GM12878 (cell line): ENCODE results near the gene TMEM132C. TPM values are rescaled to one million over a fixed set of nuclear protein-coding genes. Genes with fewer than 3 reads are reported as not detected.

Experiments used
- ATAC-seq: fragments of 200-7000 bp; cut with Tn5 transposase; 3 replicates; pipeline ENCODE4 v1.9.1; 2020; ENCODE audit warnings: mild to moderate bottlenecking, moderate library complexity
- BruUV-seq: library from RNA; stranded (reverse); fragments of 400-500 nt; replicated peaks from 2 replicates; lab custom pipeline; 2021; lab: Mats Ljungman, UMichigan
- CTCF ChIA-PET: fragments of 300-600 bp; sonication (Branson Sonifier 250); formaldehyde crosslinking; extraction: SDS; loops from one replicate; lab custom pipeline; 2021; ENCODE audit warnings: inconsistent platforms; lab: Yijun Ruan, JAX
- POLR2A ChIA-PET: fragments of 350-600 bp; formaldehyde crosslinking; extraction: SDS; loops from one replicate; lab custom pipeline; 2021; ENCODE audit warnings: inconsistent platforms; lab: Charles Lee
- RAD21 ChIA-PET: fragments of 300-600 bp; sonication (Branson Sonifier 250); formaldehyde crosslinking; loops from one replicate; lab custom pipeline; 2023; ENCODE audit warnings: antibody characterized with exemption; ENCODE audit not compliant: unreplicated experiment; lab: Charles Lee
- SMC1A ChIA-PET: fragments of 300-600 bp; sonication (Branson Sonifier 250); formaldehyde crosslinking; loops from one replicate; lab custom pipeline; 2023; ENCODE audit not compliant: unreplicated experiment, uncharacterized antibody; lab: Charles Lee
- DNase-seq: peaks from one replicate; pipeline ENCODE4 v3.0.0-alpha.2; 2011; ENCODE audit warnings: low read depth, low spot score
- FAIRE-seq: peaks from 3 replicates; lab custom pipeline; 2011; peaks lifted over from hg19 to GRCh38; lab: Jason Lieb, UNC
- H2AFZ ChIP-seq: 2 replicates; pipeline ENCODE4 v1.6.0; 2011; ENCODE audit warnings: low read depth, low read length, control low read depth; ENCODE audit not compliant: control insufficient read depth
- H3K27ac ChIP-seq: 2 replicates; pipeline ENCODE4 v1.5.1; 2011; ENCODE audit warnings: control low read depth; ENCODE audit not compliant: control insufficient read depth, insufficient read depth
- H3K27me3 ChIP-seq, 2 experiments: replicated peaks in 1 of 2; 2 replicates each; pipeline versions ENCODE4 v1.6.0 to v1.6.1; 2011; ENCODE audit warnings: low read length in 1 of 2; ENCODE audit not compliant: control insufficient read depth in 2 of 2, insufficient read depth in 2 of 2
- H3K36me3 ChIP-seq, 2 experiments: 2 replicates each; pipeline ENCODE4 v1.5.1; 2011; ENCODE audit warnings: low read length in 1 of 2; ENCODE audit not compliant: control insufficient read depth in 2 of 2, insufficient read depth in 2 of 2
- H3K4me1 ChIP-seq: 2 replicates; pipeline ENCODE4 v1.6.1; 2011; ENCODE audit warnings: mild to moderate bottlenecking, low read length, moderate library complexity, mixed read lengths; ENCODE audit not compliant: control insufficient read depth, insufficient read depth
- H3K4me2 ChIP-seq: 2 replicates; pipeline ENCODE4 v1.6.0; 2011; ENCODE audit warnings: control low read depth; ENCODE audit not compliant: control insufficient read depth, insufficient read depth
- H3K4me3 ChIP-seq: fragments of 200-600 bp; sonication (generic); 2 replicates; pipeline ENCODE4 v1.5.1; 2016
- H3K79me2 ChIP-seq: 2 replicates; pipeline ENCODE4 v1.6.0; 2011; ENCODE audit warnings: low read length; ENCODE audit not compliant: control insufficient read depth, insufficient read depth
- H3K9ac ChIP-seq: 2 replicates; pipeline ENCODE4 v1.8.0; 2011; ENCODE audit warnings: low read length, control low read depth, mixed read lengths; ENCODE audit not compliant: control insufficient read depth, insufficient read depth
- H3K9me3 ChIP-seq: replicated peaks from 3 replicates; pipeline ENCODE4 v1.5.1; 2011; ENCODE audit warnings: mild to moderate bottlenecking, low read length; ENCODE audit not compliant: control insufficient read depth, insufficient read depth
- H4K20me1 ChIP-seq: 2 replicates; pipeline ENCODE4 v1.6.0; 2011; ENCODE audit not compliant: control insufficient read depth, insufficient read depth
- ASH2L ChIP-seq: fragments of 300-600, 200-600 bp; sonication (generic); IDR thresholded peaks from 2 replicates; pipeline ENCODE4 v1.6.1; 2017; ENCODE audit warnings: low read depth, mild to moderate bottlenecking, borderline replicate concordance
- BCL11A ChIP-seq: IDR thresholded peaks from 2 replicates; pipeline ENCODE4 v1.6.1; 2011; ENCODE audit warnings: low read depth, low read length
- CEBPB ChIP-seq, 2 experiments: fragments of 150-350 bp in 1 of 2; IDR thresholded peaks; 2 replicates each; pipeline ENCODE4 v1.6.1; 2012 to 2014; ENCODE audit warnings: low read depth in 2 of 2, low read length in 2 of 2, borderline replicate concordance in 1 of 2, inconsistent platforms in 1 of 2
- IRF3 ChIP-seq: fragments of 450-650 bp; IDR thresholded peaks from 2 replicates; pipeline ENCODE4 v1.6.1; 2014; ENCODE audit warnings: mild to moderate bottlenecking
- IRF4 ChIP-seq: IDR thresholded peaks from 2 replicates; pipeline ENCODE4 v1.6.1; 2011; ENCODE audit warnings: low read depth, low read length
- MLLT1 ChIP-seq: fragments of 450-650 bp; IDR thresholded peaks from 2 replicates; pipeline ENCODE4 v1.6.1; 2016; ENCODE audit warnings: mild to moderate bottlenecking
- REST ChIP-seq: IDR thresholded peaks from 2 replicates; pipeline ENCODE4 v1.6.1; 2012; ENCODE audit warnings: mild to moderate bottlenecking, low read depth, low read length
- SMC3 ChIP-seq: IDR thresholded peaks from 2 replicates; pipeline ENCODE4 v1.6.1; 2011; ENCODE audit warnings: low read length, improper control_type of control experiment, borderline replicate concordance
- ZNF384 ChIP-seq: IDR thresholded peaks from 2 replicates; pipeline ENCODE4 v1.6.1; 2012; ENCODE audit warnings: low read depth, mild to moderate bottlenecking, low read length, improper control_type of control experiment, borderline replicate concordance
- ZNF687 ChIP-seq: fragments of 450-650 bp; IDR thresholded peaks from 2 replicates; pipeline ENCODE4 v1.6.1; 2017; ENCODE audit warnings: mild to moderate bottlenecking, moderate library complexity
- ZSCAN29 ChIP-seq: fragments of 450-650 bp; IDR thresholded peaks from 2 replicates; pipeline ENCODE4 v1.6.1; 2017; ENCODE audit warnings: mild to moderate bottlenecking, moderate library complexity
- WGBS: methylation state at CpG from one replicate; pipeline ENCODE4 v1.1.6; 2016; ENCODE audit warnings: low lambda C conversion rate; ENCODE audit not compliant: insufficient replicate concordance, insufficient coverage; ENCODE audit errors: missing lambda C conversion rate; 5-methylcytosine and 5-hydroxymethylcytosine counted together
- in situ Hi-C: fragments of 300-500 bp; cut with MboI; formaldehyde crosslinking; loops from 9 replicates; pipeline ENCODE4 v1.14.3; 2018; ENCODE audit warnings: mixed read lengths
- intact Hi-C: fragments of 100-400 bp; cut with micrococcal nuclease; formaldehyde crosslinking; loops from one replicate; pipeline ENCODE4 v1.14.2; 2022; ENCODE audit not compliant: unreplicated experiment
- polyA plus RNA-seq, 11 experiments: library from polyadenylated mRNA; depleted of rRNA in 4 of 11; unstranded in 6 of 11; stranded (reverse) in 5 of 11; fragments of >200 nt; fragmentation: Nextera tagmentation in 4 of 11; fragmentation: Illumina TruSeq in 1 of 11; extraction: Ambion mirVana in 4 of 11; extraction: Trizol in 1 of 11; gene quantifications; 1 replicate in 1 of 11; 2 replicates in 10 of 11; pipeline versions ENCODE4 v1.2.1 to v1.2.3, GENCODE V29; 2011 to 2016; ENCODE audit warnings: inconsistent platforms in 2 of 11, missing spikeins in 2 of 11, low read depth in 1 of 11
- total RNA-seq, 4 experiments: library from RNA; depleted of rRNA in 3 of 4; stranded (reverse); fragments of >200 nt in 3 of 4; fragmentation: Illumina TruSeq in 1 of 4; extraction: Trizol in 1 of 4; gene quantifications; 2 replicates each; pipeline versions ENCODE4 v1.2.1 to v1.2.3, GENCODE V29; 2013 to 2021

TMEM132C gene
- total and polyA plus RNA-seq, 10 of the 15 experiments (the other 5 are each of a cell fraction or from before 2014, with no cell fraction given): not detected

GRCh38 chr12:128385736-128386135 is 118.8 kb downstream of the TMEM132C start (continued):
- TF ChIP-seq MLLT1 (no peak), ZNF384 (no peak), ASH2L (no peak)

- no peak for DNase-seq
- BruUV-seq: no TSS peak
- no peak overlapping the region for H3K27ac ChIP-seq
- no peaks in the 10 kb centered on the region for H4K20me1 ChIP-seq
- H3K9me3 ChIP-seq: no peaks in the 10 kb centered on the region
- no peaks in the 10 kb centered on the region for H3K36me3 ChIP-seq
- SMC1A ChIA-PET: interaction anchor here (0.6 to 1.3 kb wide), 3 partner anchors 11 to 675 kb away, joined by 3 to 5 read pairs (median 3); no protein-coding TSS in a partner anchor
- H3K4me3 ChIP-seq: no peak overlapping the region
- in situ Hi-C loops (no loop called here), intact Hi-C loops (loop anchor here (1.0 kb wide), 1 partner anchor 129 kb away; no protein-coding TSS in a partner anchor)
- POLR2A ChIA-PET: no interaction called here
- no peaks in the 10 kb centered on the region for H3K4me1 ChIP-seq
- WGBS: 18% methylated on average over 19 of the region's 19 CpGs
- CTCF ChIA-PET: interaction anchor here (1.0 to 1.6 kb wide), 3 partner anchors 15 to 129 kb away, joined by 3 to 11 read pairs (median 4); no protein-coding TSS in a partner anchor
- no peak overlapping the region for H3K4me2 ChIP-seq
- H3K27me3 ChIP-seq: peaks cover 0 to 2% of the 10 kb centered on the region in 2 experiments; a peak in 2 of 4 replicates
- FAIRE-seq: no peak
- peak; percentile 91 for ATAC-seq
- H3K9ac ChIP-seq: no peak overlapping the region
- RAD21 ChIA-PET: interaction anchor here (1.5 kb wide), 1 partner anchor 129 kb away, joined by 9 read pairs; no protein-coding TSS in a partner anchor
- H2AFZ ChIP-seq: no peak overlapping the region
- no peaks in the 10 kb centered on the region for H3K79me2 ChIP-seq
- no peak for TF ChIP-seq BCL11A
- TF ChIP-seq IRF3: no peak
- no peak for TF ChIP-seq CEBPB (IDR thresholded peaks at IDR 0.05; ENCODE audit: borderline replicate concordance in 1 of 2, low read depth in 2 of 2, low read length in 2 of 2)
- TF ChIP-seq SMC3: peak; percentile 38; the same call in 1 of the 2 replicates
- no peak for TF ChIP-seq ZNF687
- TF ChIP-seq ZSCAN29: no peak
- no peak for TF ChIP-seq REST
- TF ChIP-seq IRF4: no peak
Observed at GRCh38 chr12:128387811-128388422, 120.9 kb downstream of the TMEM132C start.
